ENCODE results near the gene ZBTB20. TPM values are rescaled to one million over a fixed set of nuclear protein-coding genes. Genes with fewer than 3 reads are reported as not detected.

The ZBTB20 gene
- total and polyA plus RNA-seq, 4 donors = 3.1 to 57.4 (median 29.3) TPM

DNA sequence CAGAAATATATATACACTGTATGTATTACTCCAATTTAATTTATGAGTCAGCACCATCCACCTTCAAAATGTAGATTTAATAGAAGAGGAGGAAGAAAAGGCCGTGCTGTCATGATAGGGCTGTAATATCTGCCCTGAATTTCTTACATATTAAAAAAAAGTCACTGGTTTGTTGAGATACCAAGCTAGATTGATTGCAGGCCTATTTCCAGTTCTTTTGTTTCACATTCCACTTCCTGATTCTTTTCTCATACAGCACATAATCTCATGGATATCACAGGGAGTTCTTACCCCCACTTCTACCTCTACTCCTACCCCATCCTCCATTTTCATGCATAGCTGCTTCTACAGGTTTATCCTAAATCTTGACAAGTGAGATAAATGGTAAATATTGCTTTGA lies 290.3 kb downstream of the ZBTB20 start:
- H3K36me3 ChIP-seq (ENCODE audit: control insufficient read depth, insufficient read depth, low read length) = no peaks in the 10 kb centered on the region
- H3K27ac ChIP-seq (ENCODE audit: low read depth, low read length) = no peak overlapping the region
- H3K27me3 ChIP-seq (ENCODE audit: control insufficient read depth, insufficient read depth, low read length) = no peaks in the 10 kb centered on the region
- no peaks in the 10 kb centered on the region for H3K4me1 ChIP-seq (ENCODE audit: control insufficient read depth, insufficient read depth, low read length)
- no CpG with 5 or more reads among the region's 1 CpG for WGBS (ENCODE audit: insufficient coverage)
- DNase-seq (ENCODE audit: low read depth in 4 of 6, low spot score in 6 of 6) = peak in 1 of 6 donors; percentile 34
- no peaks in the 10 kb centered on the region for H3K9me3 ChIP-seq (ENCODE audit: control insufficient read depth, insufficient read depth, low read length)
- no peak overlapping the region for H3K4me3 ChIP-seq (ENCODE audit: low read depth, low read length)

DNA sequence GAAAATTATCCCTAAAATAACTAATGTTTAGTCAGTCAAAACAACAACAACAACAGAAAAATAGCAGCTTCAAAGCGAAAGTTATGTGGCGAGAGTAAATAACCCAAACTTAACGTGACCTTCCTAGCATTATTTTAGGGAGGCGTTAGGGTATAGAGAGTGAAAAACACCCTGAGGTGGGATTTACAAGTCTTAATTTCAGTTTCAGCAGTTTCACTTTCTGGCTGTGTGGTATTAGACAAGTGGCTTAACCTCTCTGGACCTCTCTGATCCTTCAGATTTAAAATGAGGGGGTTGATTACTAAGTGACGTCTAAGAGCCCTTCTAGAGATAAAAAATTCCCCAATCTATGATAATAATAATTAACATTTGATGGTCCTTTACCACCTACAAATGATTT lies 291.2 kb downstream of the ZBTB20 start:
- no peak for DNase-seq (ENCODE audit: low read depth in 4 of 6, low spot score in 6 of 6)
- Histone ChIP-seq H3K9me3 (ENCODE audit: control insufficient read depth, insufficient read depth, low read length) (no peaks in the 10 kb centered on the region), H3K27me3 (ENCODE audit: control insufficient read depth, insufficient read depth, low read length) (no peaks in the 10 kb centered on the region), H3K4me1 (ENCODE audit: control insufficient read depth, insufficient read depth, low read length) (no peaks in the 10 kb centered on the region), H3K36me3 (ENCODE audit: control insufficient read depth, insufficient read depth, low read length) (no peaks in the 10 kb centered on the region), H3K4me3 (ENCODE audit: low read depth, low read length) (no peak overlapping the region), H3K27ac (ENCODE audit: low read depth, low read length) (no peak overlapping the region)
- WGBS (ENCODE audit: insufficient coverage) = no CpG with 5 or more reads among the region's 5 CpGs

GRCh38 chr3:114852966-114853365 lies 294.1 kb downstream of the ZBTB20 start:
- H3K27me3 ChIP-seq (ENCODE audit: control insufficient read depth, insufficient read depth, low read length) = no peaks in the 10 kb centered on the region
- no peaks in the 10 kb centered on the region for H3K36me3 ChIP-seq (ENCODE audit: control insufficient read depth, insufficient read depth, low read length)
- DNase-seq (ENCODE audit: low read depth in 4 of 6, low spot score in 6 of 6) = no peak
- peaks cover 4% of the 10 kb centered on the region for H3K4me1 ChIP-seq (ENCODE audit: control insufficient read depth, insufficient read depth, low read length)
- no peak overlapping the region for H3K27ac ChIP-seq (ENCODE audit: low read depth, low read length)
- WGBS (ENCODE audit: insufficient coverage) = no CpG with 5 or more reads among the region's 3 CpGs
- H3K9me3 ChIP-seq (ENCODE audit: control insufficient read depth, insufficient read depth, low read length) = no peaks in the 10 kb centered on the region
- H3K4me3 ChIP-seq (ENCODE audit: low read depth, low read length) = no peak overlapping the region

DNA sequence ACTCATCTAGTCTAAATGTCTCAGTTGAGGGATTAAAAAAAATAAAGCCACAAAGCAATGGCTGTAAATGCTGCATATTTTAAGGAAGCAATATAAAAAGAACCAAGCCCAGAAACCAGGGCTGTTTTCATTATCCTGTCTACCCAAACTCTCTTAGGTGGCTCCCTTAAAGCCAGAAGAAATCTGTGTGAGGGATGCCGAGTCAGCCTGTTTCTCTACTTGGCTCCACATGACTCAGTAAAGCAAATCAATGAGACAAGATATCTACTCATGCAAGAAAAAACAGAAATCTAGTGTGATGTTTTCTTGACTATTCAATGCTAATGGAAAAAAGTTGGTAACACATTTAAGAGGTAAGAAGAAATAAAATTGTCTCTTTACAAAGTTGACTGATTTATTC lies 296.2 kb downstream of the ZBTB20 start:
- no peak for DNase-seq (ENCODE audit: low read depth in 4 of 6, low spot score in 6 of 6)
- Histone ChIP-seq H3K9me3 (ENCODE audit: control insufficient read depth, insufficient read depth, low read length) (no peaks in the 10 kb centered on the region), H3K4me1 (ENCODE audit: control insufficient read depth, insufficient read depth, low read length) (peaks cover 4% of the 10 kb centered on the region), H3K27ac (ENCODE audit: low read depth, low read length) (no peak overlapping the region), H3K4me3 (ENCODE audit: low read depth, low read length) (no peak overlapping the region), H3K27me3 (ENCODE audit: control insufficient read depth, insufficient read depth, low read length) (no peaks in the 10 kb centered on the region), H3K36me3 (ENCODE audit: control insufficient read depth, insufficient read depth, low read length) (no peaks in the 10 kb centered on the region)
- no CpG with 5 or more reads among the region's 1 CpG for WGBS (ENCODE audit: insufficient coverage)

- DNase-seq (ENCODE audit: low read depth in 4 of 6, low spot score in 6 of 6) = peak in 2 of 6 donors; percentile 31 to 51
- Histone ChIP-seq H3K27ac (ENCODE audit: low read depth, low read length) (peak overlapping the region; percentile 50), H3K36me3 (ENCODE audit: control insufficient read depth, insufficient read depth, low read length) (no peaks in the 10 kb centered on the region), H3K4me1 (ENCODE audit: control insufficient read depth, insufficient read depth, low read length) (peaks cover 4% of the 10 kb centered on the region), H3K4me3 (ENCODE audit: low read depth, low read length) (no peak overlapping the region), H3K9me3 (ENCODE audit: control insufficient read depth, insufficient read depth, low read length) (no peaks in the 10 kb centered on the region), H3K27me3 (ENCODE audit: control insufficient read depth, insufficient read depth, low read length) (no peaks in the 10 kb centered on the region)
- WGBS (ENCODE audit: insufficient coverage) = 83% methylated on average over 3 of the region's 3 CpGs
Measured at GRCh38 chr3:114848643-114849350, 298.3 kb downstream of the ZBTB20 start.

DNA sequence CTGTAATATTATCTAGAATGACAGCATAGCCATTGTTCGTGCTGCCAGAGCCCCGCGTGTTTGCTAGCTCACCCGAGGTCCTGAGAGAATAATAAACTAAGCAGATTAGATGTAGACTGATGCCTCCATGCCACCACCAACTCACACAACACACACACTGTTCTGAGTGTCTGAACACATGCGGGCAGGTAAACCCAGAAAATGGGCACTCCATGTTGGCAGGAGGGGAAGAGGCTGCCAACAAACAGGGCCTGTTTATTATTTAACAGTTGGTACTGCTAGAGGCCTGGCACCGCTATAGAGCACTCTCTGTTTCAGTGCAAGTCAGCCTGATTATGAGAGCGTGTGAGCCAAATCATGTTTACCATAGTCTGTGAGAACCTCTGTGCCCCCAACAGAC lies 299.0 kb downstream of the ZBTB20 start:
- H3K4me3 ChIP-seq (ENCODE audit: low read depth, low read length) = no peak overlapping the region
- no CpG with 5 or more reads among the region's 7 CpGs for WGBS (ENCODE audit: insufficient coverage)
- peak overlapping the region; percentile 50 for H3K27ac ChIP-seq (ENCODE audit: low read depth, low read length)

GRCh38 chr3:114847564-114847963 lies 299.5 kb downstream of the ZBTB20 start:
- no peak for DNase-seq (ENCODE audit: low read depth in 4 of 6, low spot score in 6 of 6)
- H3K27ac ChIP-seq (ENCODE audit: low read depth, low read length) = no peak overlapping the region
- no peaks in the 10 kb centered on the region for H3K9me3 ChIP-seq (ENCODE audit: control insufficient read depth, insufficient read depth, low read length)
- no peaks in the 10 kb centered on the region for H3K36me3 ChIP-seq (ENCODE audit: control insufficient read depth, insufficient read depth, low read length)
- H3K4me1 ChIP-seq (ENCODE audit: control insufficient read depth, insufficient read depth, low read length) = peaks cover 4% of the 10 kb centered on the region
- WGBS (ENCODE audit: insufficient coverage) = no CpG with 5 or more reads among the region's 2 CpGs
- no peaks in the 10 kb centered on the region for H3K27me3 ChIP-seq (ENCODE audit: control insufficient read depth, insufficient read depth, low read length)
- H3K4me3 ChIP-seq (ENCODE audit: low read depth, low read length) = no peak overlapping the region

More for the DNA sequence above, 299.0 kb downstream of the ZBTB20 start:
- peak in 3 of 6 donors; percentile 36 to 80 (median 79) for DNase-seq (ENCODE audit: low read depth in 4 of 6, low spot score in 6 of 6)
- Histone ChIP-seq H3K36me3 (ENCODE audit: control insufficient read depth, insufficient read depth, low read length) (no peaks in the 10 kb centered on the region), H3K9me3 (ENCODE audit: control insufficient read depth, insufficient read depth, low read length) (no peaks in the 10 kb centered on the region), H3K27me3 (ENCODE audit: control insufficient read depth, insufficient read depth, low read length) (no peaks in the 10 kb centered on the region), H3K4me1 (ENCODE audit: control insufficient read depth, insufficient read depth, low read length) (peaks cover 4% of the 10 kb centered on the region)

DNA sequence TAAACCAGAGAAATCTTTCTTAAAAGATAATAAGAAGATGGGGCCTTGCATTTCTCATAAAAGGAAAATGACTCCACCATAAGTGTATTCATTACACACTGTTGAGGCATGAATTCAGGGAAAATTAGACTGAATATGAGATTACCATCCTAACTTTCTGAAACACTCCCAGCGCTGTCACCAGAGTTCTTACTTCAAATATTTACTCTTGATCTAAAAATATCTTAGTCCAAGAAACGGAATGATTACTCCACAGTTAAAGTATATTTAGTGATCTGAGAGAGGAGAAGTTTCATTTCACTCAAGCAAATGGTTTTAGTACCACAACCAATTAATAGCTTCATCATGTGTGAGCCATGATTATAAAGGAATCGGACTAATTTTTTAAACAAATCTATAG lies 300.3 kb downstream of the ZBTB20 start:
- DNase-seq (ENCODE audit: low read depth in 4 of 6, low spot score in 6 of 6) = no peak
- WGBS (ENCODE audit: insufficient coverage) = no CpG with 5 or more reads among the region's 3 CpGs
- peaks cover 4% of the 10 kb centered on the region for H3K4me1 ChIP-seq (ENCODE audit: control insufficient read depth, insufficient read depth, low read length)
- no peaks in the 10 kb centered on the region for H3K9me3 ChIP-seq (ENCODE audit: control insufficient read depth, insufficient read depth, low read length)
- no peaks in the 10 kb centered on the region for H3K27me3 ChIP-seq (ENCODE audit: control insufficient read depth, insufficient read depth, low read length)
- no peak overlapping the region for H3K27ac ChIP-seq (ENCODE audit: low read depth, low read length)
- no peak overlapping the region for H3K4me3 ChIP-seq (ENCODE audit: low read depth, low read length)
- no peaks in the 10 kb centered on the region for H3K36me3 ChIP-seq (ENCODE audit: control insufficient read depth, insufficient read depth, low read length)

- H3K9me3 ChIP-seq (ENCODE audit: control insufficient read depth, insufficient read depth, low read length) = no peaks in the 10 kb centered on the region
- no peak overlapping the region for H3K4me3 ChIP-seq (ENCODE audit: low read depth, low read length)
- peaks cover 4% of the 10 kb centered on the region for H3K4me1 ChIP-seq (ENCODE audit: control insufficient read depth, insufficient read depth, low read length)
- no peak for DNase-seq (ENCODE audit: low read depth in 4 of 6, low spot score in 6 of 6)
- H3K27ac ChIP-seq (ENCODE audit: low read depth, low read length) = no peak overlapping the region
- H3K36me3 ChIP-seq (ENCODE audit: control insufficient read depth, insufficient read depth, low read length) = no peaks in the 10 kb centered on the region
- no peaks in the 10 kb centered on the region for H3K27me3 ChIP-seq (ENCODE audit: control insufficient read depth, insufficient read depth, low read length)
- WGBS (ENCODE audit: insufficient coverage) = no CpG with 5 or more reads among the region's 1 CpG
Measured at GRCh38 chr3:114846252-114846651, 300.8 kb downstream of the ZBTB20 start.

- DNase-seq (ENCODE audit: low read depth in 4 of 6, low spot score in 6 of 6) = no peak
- Histone ChIP-seq H3K4me3 (ENCODE audit: low read depth, low read length) (no peak overlapping the region), H3K36me3 (ENCODE audit: control insufficient read depth, insufficient read depth, low read length) (no peaks in the 10 kb centered on the region), H3K9me3 (ENCODE audit: control insufficient read depth, insufficient read depth, low read length) (no peaks in the 10 kb centered on the region), H3K27me3 (ENCODE audit: control insufficient read depth, insufficient read depth, low read length) (no peaks in the 10 kb centered on the region), H3K27ac (ENCODE audit: low read depth, low read length) (no peak overlapping the region), H3K4me1 (ENCODE audit: control insufficient read depth, insufficient read depth, low read length) (no peaks in the 10 kb centered on the region)
- 95% methylated on average over 1 of the region's 1 CpG for WGBS (ENCODE audit: insufficient coverage)
Measured at GRCh38 chr3:114841515-114841914, 305.6 kb downstream of the ZBTB20 start.

All from spinal cord (tissue), 10 donors.